MM.1S (cell line): Measurements from ENCODE around the gene RGMA.

Source experiments
- DNase-seq: peaks from one replicate; pipeline ENCODE4 v3.0.0-alpha.2; 2015
- H2AFZ ChIP-seq: fragments of 300-600 bp; sonication (generic); 2 replicates; pipeline ENCODE4 v1.6.0; 2016; ENCODE audit warnings: antibody characterized with exemption, low read length
- H3F3A ChIP-seq: fragments of 300-600 bp; sonication (generic); 2 replicates; pipeline ENCODE4 v1.6.1; 2016; ENCODE audit warnings: mild to moderate bottlenecking, antibody characterized with exemption, low read length, moderate library complexity, mixed read lengths; ENCODE audit not compliant: insufficient read depth
- H3K27ac ChIP-seq: fragments of 300-600 bp; sonication (generic); 2 replicates; pipeline ENCODE4 v1.5.1; 2016; ENCODE audit warnings: mild to moderate bottlenecking, low read length
- H3K27me3 ChIP-seq: fragments of 300-600 bp; sonication (generic); replicated peaks from 2 replicates; pipeline ENCODE4 v1.6.0; 2016; ENCODE audit warnings: low read length; ENCODE audit not compliant: insufficient read depth
- H3K36me3 ChIP-seq: fragments of 300-600 bp; sonication (generic); replicated peaks from 2 replicates; pipeline ENCODE4 v1.6.1; 2016; ENCODE audit warnings: mild to moderate bottlenecking, low read length, mixed read lengths; ENCODE audit not compliant: insufficient read depth
- H3K4me1 ChIP-seq: fragments of 300-600 bp; sonication (generic); 2 replicates; pipeline ENCODE4 v1.6.1; 2016; ENCODE audit warnings: low read length, mixed read lengths
- H3K4me2 ChIP-seq: fragments of 300-600 bp; sonication (generic); 2 replicates; pipeline ENCODE4 v1.6.0; 2016; ENCODE audit warnings: low read depth, low read length
- H3K4me3 ChIP-seq: fragments of 300-600 bp; sonication (generic); 2 replicates; pipeline ENCODE4 v1.5.1; 2016; ENCODE audit warnings: low read length, mixed read lengths
- H3K79me2 ChIP-seq: fragments of 300-600 bp; sonication (generic); 2 replicates; pipeline ENCODE4 v1.6.1; 2016; ENCODE audit warnings: mixed run types, low read length, mixed read lengths
- H3K9ac ChIP-seq: fragments of 300-600 bp; sonication (generic); 2 replicates; pipeline ENCODE4 v1.6.1; 2016; ENCODE audit warnings: low read length, mixed read lengths
- H3K9me2 ChIP-seq: fragments of 300-600 bp; sonication (generic); replicated peaks from 2 replicates; pipeline ENCODE4 v1.6.1; 2016; ENCODE audit warnings: mild to moderate bottlenecking, low read length, mixed read lengths; ENCODE audit not compliant: insufficient read depth
- H3K9me3 ChIP-seq: fragments of 300-600 bp; sonication (generic); replicated peaks from 2 replicates; pipeline ENCODE4 v1.6.1; 2016; ENCODE audit warnings: mild to moderate bottlenecking, low read length, mixed read lengths; ENCODE audit not compliant: insufficient read depth
- H4K20me1 ChIP-seq: fragments of 300-600 bp; sonication (generic); 2 replicates; pipeline ENCODE4 v1.6.1; 2016; ENCODE audit warnings: mild to moderate bottlenecking, low read length, moderate library complexity, mixed read lengths; ENCODE audit not compliant: insufficient read depth
- EZH2 ChIP-seq: fragments of 300-600 bp; sonication (generic); optimal IDR thresholded peaks from 2 replicates; pipeline ENCODE3; 2017; ENCODE audit warnings: low read depth, mild to moderate bottlenecking, antibody characterized with exemption, low read length, mixed read lengths
- EZH2phosphoT487 ChIP-seq: fragments of 300-600 bp; sonication (generic); IDR thresholded peaks from 2 replicates; pipeline ENCODE4 v1.6.1; 2018; ENCODE audit warnings: antibody characterized with exemption, low read length
- TF ChIP-seq, protein P1 (sequence below): fragments of 300-600 bp; sonication (generic); IDR thresholded peaks from 2 replicates; pipeline ENCODE4 v1.5.1; 2016; ENCODE audit warnings: antibody characterized with exemption, low read length, mixed read lengths

RGMA gene

DNA sequence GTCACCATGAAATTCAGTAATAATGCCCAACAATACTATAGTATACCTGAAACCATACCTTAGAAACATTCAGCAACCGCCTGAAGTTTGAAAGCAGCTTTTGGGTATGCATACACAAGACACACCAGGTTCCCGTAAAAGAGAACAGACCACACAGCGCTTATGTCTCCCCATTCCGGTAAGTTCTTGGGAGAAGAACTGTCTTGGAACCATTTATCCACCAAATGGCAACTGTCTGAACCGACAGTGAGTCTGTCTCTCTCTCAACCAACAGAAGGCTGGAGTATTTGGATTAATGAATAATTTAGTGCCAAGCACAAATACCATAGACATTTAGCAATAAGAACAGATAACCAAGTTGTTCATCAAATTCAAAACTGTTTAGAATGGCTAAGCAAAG, 7.6 kb downstream of the RGMA start:
- Histone ChIP-seq H3K4me3 (no peak overlapping the region), H3K4me2 (no peak overlapping the region), H3K9me2 (no peaks in the 10 kb centered on the region), H3K79me2 (no peaks in the 10 kb centered on the region), H3K4me1 (no peaks in the 10 kb centered on the region), H3K27ac (no peak overlapping the region), H3F3A (no peaks in the 10 kb centered on the region), H3K9ac (no peak overlapping the region), H3K9me3 (no peaks in the 10 kb centered on the region), H2AFZ (no peak overlapping the region), H4K20me1 (no peaks in the 10 kb centered on the region), H3K36me3 (no peaks in the 10 kb centered on the region), H3K27me3 (no peaks in the 10 kb centered on the region; the same call in 1 of the 2 replicates)
- TF ChIP-seq EZH2phosphoT487 (no peak), EZH2 (no peak)
- TF ChIP-seq, protein P1, sequence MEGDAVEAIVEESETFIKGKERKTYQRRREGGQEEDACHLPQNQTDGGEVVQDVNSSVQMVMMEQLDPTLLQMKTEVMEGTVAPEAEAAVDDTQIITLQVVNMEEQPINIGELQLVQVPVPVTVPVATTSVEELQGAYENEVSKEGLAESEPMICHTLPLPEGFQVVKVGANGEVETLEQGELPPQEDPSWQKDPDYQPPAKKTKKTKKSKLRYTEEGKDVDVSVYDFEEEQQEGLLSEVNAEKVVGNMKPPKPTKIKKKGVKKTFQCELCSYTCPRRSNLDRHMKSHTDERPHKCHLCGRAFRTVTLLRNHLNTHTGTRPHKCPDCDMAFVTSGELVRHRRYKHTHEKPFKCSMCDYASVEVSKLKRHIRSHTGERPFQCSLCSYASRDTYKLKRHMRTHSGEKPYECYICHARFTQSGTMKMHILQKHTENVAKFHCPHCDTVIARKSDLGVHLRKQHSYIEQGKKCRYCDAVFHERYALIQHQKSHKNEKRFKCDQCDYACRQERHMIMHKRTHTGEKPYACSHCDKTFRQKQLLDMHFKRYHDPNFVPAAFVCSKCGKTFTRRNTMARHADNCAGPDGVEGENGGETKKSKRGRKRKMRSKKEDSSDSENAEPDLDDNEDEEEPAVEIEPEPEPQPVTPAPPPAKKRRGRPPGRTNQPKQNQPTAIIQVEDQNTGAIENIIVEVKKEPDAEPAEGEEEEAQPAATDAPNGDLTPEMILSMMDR, result no peak
- no peak for DNase-seq

DNA sequence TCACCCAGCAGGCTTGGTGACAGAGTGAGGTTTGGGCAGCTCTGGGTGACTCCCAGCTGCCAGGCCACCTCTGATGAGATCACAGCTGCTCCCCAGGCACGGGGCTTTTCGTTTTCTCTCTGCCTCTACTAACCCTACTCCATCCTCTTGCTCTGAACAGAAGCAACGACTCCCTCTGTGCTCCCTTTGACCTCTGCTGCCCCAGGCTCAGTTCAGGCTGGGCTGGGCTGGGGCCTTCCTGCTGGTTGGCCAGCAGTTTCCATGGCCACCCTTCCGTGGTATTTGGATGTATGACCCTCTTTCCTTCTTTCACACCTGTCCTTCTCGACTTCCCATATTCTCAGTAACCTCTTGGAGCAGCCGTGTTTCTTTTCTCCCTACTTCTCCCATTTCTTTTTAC, 8.6 kb downstream of the RGMA start:
- no peak overlapping the region for H3K27ac ChIP-seq
- DNase-seq, result no peak
- H3K9ac ChIP-seq, result no peak overlapping the region
- no peaks in the 10 kb centered on the region for H3K9me3 ChIP-seq
- no peaks in the 10 kb centered on the region for H3K79me2 ChIP-seq
- no peak overlapping the region for H3K4me3 ChIP-seq
- no peaks in the 10 kb centered on the region for H3K9me2 ChIP-seq
- H3F3A ChIP-seq, result no peaks in the 10 kb centered on the region
- H3K4me2 ChIP-seq, result no peak overlapping the region
- no peaks in the 10 kb centered on the region; the same call in 1 of the 2 replicates for H3K27me3 ChIP-seq
- H3K4me1 ChIP-seq, result no peaks in the 10 kb centered on the region
- H3K36me3 ChIP-seq, result no peaks in the 10 kb centered on the region
- no peak overlapping the region for H2AFZ ChIP-seq
- no peak for TF ChIP-seq EZH2phosphoT487
- TF ChIP-seq EZH2, result no peak
- TF ChIP-seq, protein P1, result no peak
- H4K20me1 ChIP-seq, result no peaks in the 10 kb centered on the region

DNA sequence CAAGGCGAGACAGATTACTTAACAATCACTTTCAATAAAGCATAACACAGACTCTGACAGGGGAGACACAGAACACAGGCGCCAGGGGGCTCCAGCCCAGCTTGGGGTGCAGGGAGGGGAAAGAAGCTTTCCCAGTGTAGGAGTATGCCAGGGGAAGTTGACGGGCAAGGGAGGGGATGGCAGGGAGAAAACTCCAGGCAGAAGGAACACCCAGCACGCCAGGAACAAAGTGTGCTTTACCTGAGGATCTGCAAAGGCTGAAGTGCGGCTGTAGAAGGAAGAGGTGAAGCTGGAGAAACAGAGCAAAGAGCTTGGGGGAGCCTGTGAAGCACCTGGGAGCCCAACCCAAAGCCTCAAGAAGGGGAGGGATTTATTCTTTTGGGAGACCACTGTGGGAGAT, 12.1 kb downstream of the RGMA start:
- no peaks in the 10 kb centered on the region for H3F3A ChIP-seq
- H3K27me3 ChIP-seq, result peaks cover 9% of the 10 kb centered on the region
- DNase-seq, result no peak
- no peaks in the 10 kb centered on the region for H3K4me1 ChIP-seq
- no peak for TF ChIP-seq EZH2
- TF ChIP-seq, protein P1, result no peak
- TF ChIP-seq EZH2phosphoT487, result no peak
- no peaks in the 10 kb centered on the region for H3K9me3 ChIP-seq
- H2AFZ ChIP-seq, result no peak overlapping the region
- H3K9ac ChIP-seq, result no peak overlapping the region
- H3K36me3 ChIP-seq, result no peaks in the 10 kb centered on the region
- no peak overlapping the region for H3K4me3 ChIP-seq
- H4K20me1 ChIP-seq, result no peaks in the 10 kb centered on the region
- H3K9me2 ChIP-seq, result no peaks in the 10 kb centered on the region
- H3K27ac ChIP-seq, result no peak overlapping the region
- H3K4me2 ChIP-seq, result no peak overlapping the region
- no peaks in the 10 kb centered on the region for H3K79me2 ChIP-seq
